ENCODE data around the gene HMGCS2.

The HMGCS2 gene

GRCh38 chr1:119766374-119766794, 2.3 kb downstream of the HMGCS2 start:
- FAIRE-seq: no peak

GRCh38 chr1:119764220-119764619, 4.5 kb downstream of the HMGCS2 start:
- no peak for FAIRE-seq
- no peak for DNase-seq (ENCODE audit: extremely low spot score, insufficient read length, low read depth)

More at GRCh38 chr1:119766374-119766794, 2.3 kb downstream of the HMGCS2 start:
- DNase-seq (ENCODE audit: extremely low spot score, insufficient read length, low read depth): no peak

- FAIRE-seq (no peak), DNase-seq (ENCODE audit: extremely low spot score, insufficient read length, low read depth) (no peak)
Observed at GRCh38 chr1:119762953-119763352, 5.8 kb downstream of the HMGCS2 start.

- FAIRE-seq: no peak
- DNase-seq (ENCODE audit: extremely low spot score, insufficient read length, low read depth): no peak
Observed at GRCh38 chr1:119762409-119762808, 6.3 kb downstream of the HMGCS2 start.

GRCh38 chr1:119758584-119758983, 10.1 kb downstream of the HMGCS2 start:
- FAIRE-seq (no peak), DNase-seq (ENCODE audit: extremely low spot score, insufficient read length, low read depth) (no peak)

GRCh38 chr1:119752592-119752991, 16.1 kb downstream of the HMGCS2 start:
- no peak for FAIRE-seq
- no peak for DNase-seq (ENCODE audit: extremely low spot score, insufficient read length, low read depth)

- FAIRE-seq (no peak), DNase-seq (ENCODE audit: extremely low spot score, insufficient read length, low read depth) (no peak)
Observed at GRCh38 chr1:119748040-119748439, 20.7 kb downstream of the HMGCS2 start.

GRCh38 chr1:119747451-119747850, 21.3 kb downstream of the HMGCS2 start:
- no peak for FAIRE-seq
- no peak for DNase-seq (ENCODE audit: extremely low spot score, insufficient read length, low read depth)

- FAIRE-seq: no peak
- no peak for DNase-seq (ENCODE audit: extremely low spot score, insufficient read length, low read depth)
Observed at GRCh38 chr1:119745034-119745433, 23.7 kb downstream of the HMGCS2 start.

- DNase-seq (ENCODE audit: extremely low spot score, insufficient read length, low read depth) (no peak), FAIRE-seq (no peak)
Observed at GRCh38 chr1:119744598-119744942, 24.1 kb downstream of the HMGCS2 start.

- FAIRE-seq: peak; percentile 72
- peak; percentile 47 for DNase-seq (ENCODE audit: extremely low spot score, insufficient read length, low read depth)
Observed at GRCh38 chr1:119743776-119744597, 24.7 kb downstream of the HMGCS2 start.

GRCh38 chr1:119743308-119743707, 25.4 kb downstream of the HMGCS2 start:
- DNase-seq (ENCODE audit: extremely low spot score, insufficient read length, low read depth) (no peak), FAIRE-seq (no peak)

GRCh38 chr1:119742677-119743076, 26.0 kb downstream of the HMGCS2 start:
- DNase-seq (ENCODE audit: extremely low spot score, insufficient read length, low read depth) (no peak), FAIRE-seq (no peak)

- FAIRE-seq: no peak
- DNase-seq (ENCODE audit: extremely low spot score, insufficient read length, low read depth): no peak
Observed at GRCh38 chr1:119742202-119742601, 26.5 kb downstream of the HMGCS2 start.

GRCh38 chr1:119740896-119741780, 27.6 kb downstream of the HMGCS2 start:
- DNase-seq (ENCODE audit: extremely low spot score, insufficient read length, low read depth) (no peak), FAIRE-seq (no peak)

GRCh38 chr1:119740261-119740660, 28.4 kb downstream of the HMGCS2 start:
- no peak for DNase-seq (ENCODE audit: extremely low spot score, insufficient read length, low read depth)
- FAIRE-seq: no peak

GRCh38 chr1:119739150-119739549, 29.6 kb downstream of the HMGCS2 start:
- FAIRE-seq (no peak), DNase-seq (ENCODE audit: extremely low spot score, insufficient read length, low read depth) (no peak)

GRCh38 chr1:119738100-119738720, 30.5 kb downstream of the HMGCS2 start:
- FAIRE-seq: no peak
- DNase-seq (ENCODE audit: extremely low spot score, insufficient read length, low read depth): no peak

- DNase-seq (ENCODE audit: extremely low spot score, insufficient read length, low read depth) (no peak), FAIRE-seq (no peak)
Observed at GRCh38 chr1:119737040-119737682, 31.5 kb downstream of the HMGCS2 start.

- DNase-seq (ENCODE audit: extremely low spot score, insufficient read length, low read depth) (no peak), FAIRE-seq (no peak)
Observed at GRCh38 chr1:119736649-119737039, 32.1 kb downstream of the HMGCS2 start.
